K562 (cell line): Measurements from ENCODE around the gene TOR1A. TPM values are rescaled to one million over a fixed set of nuclear protein-coding genes. Genes with fewer than 3 reads are reported as not detected.

Source experiments
- ATAC-seq: fragments of 200-7000 bp; cut with Tn5 transposase; 3 replicates; pipeline ENCODE4 v1.9.1; 2020; ENCODE audit warnings: moderate library complexity
- BruUV-seq: library from RNA; stranded (reverse); fragments of 400-500 nt; replicated peaks from 2 replicates; lab custom pipeline; 2021; lab: Mats Ljungman, UMichigan
- CTCF ChIA-PET: fragments of 300-600 bp; formaldehyde crosslinking; extraction: SDS; loops from one replicate; lab custom pipeline; 2021; ENCODE audit warnings: low intra/inter-chr PET ratio; lab: Yijun Ruan, JAX
- POLR2A ChIA-PET: fragments of 300-600, 350-650 bp; sonication (Branson Sonifier 250); formaldehyde crosslinking; extraction: SDS; loops from one replicate; lab custom pipeline; 2021; ENCODE audit warnings: antibody characterized with exemption, inconsistent platforms; lab: Yijun Ruan, JAX
- DNase-seq, 4 experiments: peaks; one replicate each; pipeline versions ENCODE4 v3.0.0 to v3.0.0-alpha.2; 2011 to 2018; ENCODE audit warnings: low spot score in 3 of 4, mixed read lengths in 3 of 4; ENCODE audit errors: extremely low read depth in 1 of 4
- FAIRE-seq: peaks from 2 replicates; lab custom pipeline; 2011; peaks lifted over from hg19 to GRCh38; lab: Jason Lieb, UNC
- H2AFZ ChIP-seq: 2 replicates; pipeline ENCODE4 v1.6.0; 2011; ENCODE audit warnings: low read depth, low read length, control low read depth, inconsistent platforms
- H3K27ac ChIP-seq: fragments of 200-600 bp; 3 replicates; pipeline ENCODE4 v1.8.0; 2011; ENCODE audit warnings: low read depth, mild to moderate bottlenecking, control low read depth, inconsistent platforms, low read length, moderate library complexity, mixed read lengths; ENCODE audit errors: extremely low read depth
- H3K27me3 ChIP-seq, 2 experiments: fragments of 300-600 bp in 1 of 2; 2 replicates in 1 of 2; 3 replicates in 1 of 2; pipeline versions ENCODE4 v1.6.0 to v1.8.0; 2011; ENCODE audit warnings: inconsistent platforms in 2 of 2, low read length in 2 of 2, mild to moderate bottlenecking in 1 of 2, mixed read lengths in 1 of 2, moderate library complexity in 1 of 2; ENCODE audit not compliant: control insufficient read depth in 2 of 2, insufficient read depth in 2 of 2
- H3K36me3 ChIP-seq: fragments of 300-600 bp; 3 replicates; pipeline ENCODE4 v1.8.0; 2011; ENCODE audit warnings: mild to moderate bottlenecking, low read length, inconsistent platforms; ENCODE audit not compliant: control insufficient read depth, insufficient read depth
- H3K4me1 ChIP-seq, 2 experiments: fragments of 200-600 bp in 1 of 2; replicated peaks in 1 of 2; 2 replicates in 1 of 2; 3 replicates in 1 of 2; pipeline versions ENCODE4 v1.5.1 to v1.8.0; 2011; ENCODE audit warnings: inconsistent platforms in 2 of 2, low read length in 2 of 2, mild to moderate bottlenecking in 1 of 2, mixed read lengths in 1 of 2, moderate library complexity in 1 of 2; ENCODE audit not compliant: control insufficient read depth in 2 of 2, insufficient read depth in 2 of 2
- H3K4me2 ChIP-seq: 2 replicates; pipeline ENCODE4 v1.6.1; 2011; ENCODE audit warnings: low read length, control low read depth, inconsistent platforms, mixed read lengths; ENCODE audit not compliant: insufficient read depth
- H3K4me3 ChIP-seq: fragments of 200-600 bp; sonication (generic), shearing (Covaris generic); 2 replicates; pipeline ENCODE4 v1.5.1; 2016; ENCODE audit warnings: control low read depth, inconsistent platforms
- H3K79me2 ChIP-seq: fragments of 200-600 bp; 3 replicates; pipeline ENCODE4 v1.8.0; 2011; ENCODE audit warnings: low read length, inconsistent platforms; ENCODE audit not compliant: control insufficient read depth, insufficient read depth
- H3K9ac ChIP-seq, 2 experiments: 2 replicates each; pipeline versions ENCODE4 v1.6.0 to v1.6.1; 2011; ENCODE audit warnings: low read depth in 2 of 2, low read length in 2 of 2, control low read depth in 1 of 2, inconsistent platforms in 1 of 2, mild to moderate bottlenecking in 1 of 2, mixed read lengths in 1 of 2; ENCODE audit not compliant: insufficient read depth in 1 of 2
- H3K9me1 ChIP-seq: one replicate; pipeline ENCODE4 v1.6.0; 2011; ENCODE audit warnings: inconsistent platforms, mild to moderate bottlenecking, low read length, moderate library complexity; ENCODE audit not compliant: control insufficient read depth, insufficient read depth
- H3K9me3 ChIP-seq: replicated peaks from 2 replicates; pipeline ENCODE4 v1.5.1; 2011; ENCODE audit warnings: low read depth, low read length, inconsistent platforms; ENCODE audit not compliant: control insufficient read depth, insufficient read depth
- H4K20me1 ChIP-seq: replicated peaks from 2 replicates; pipeline ENCODE4 v1.6.1; 2011; ENCODE audit warnings: low read length, inconsistent platforms, mixed read lengths; ENCODE audit not compliant: control insufficient read depth, insufficient read depth
- ARID2 ChIP-seq: fragments of 450-650 bp; IDR thresholded peaks from 2 replicates; pipeline ENCODE4 v1.6.1; 2017; ENCODE audit warnings: antibody characterized with exemption, mild to moderate bottlenecking
- BRCA1 ChIP-seq, 2 experiments: fragments of 450-650 bp in 1 of 2; sonication (generic) in 1 of 2; formaldehyde crosslinking in 1 of 2; IDR thresholded peaks; 2 replicates each; pipeline versions ENCODE4 v1.5.0 to v1.6.1; 2017 to 2020; ENCODE audit warnings: mild to moderate bottlenecking in 1 of 2, missing genetic modification reagents in 1 of 2
- C11orf30 ChIP-seq: fragments of 450-650 bp; IDR thresholded peaks from 2 replicates; pipeline ENCODE4 v1.6.1; 2016; ENCODE audit warnings: low read depth, mild to moderate bottlenecking
- CBX8 ChIP-seq: fragments of 200-600 bp; sonication (generic); IDR thresholded peaks from 2 replicates; pipeline ENCODE4 v1.6.1; 2012; ENCODE audit warnings: borderline replicate concordance, mixed run types, low read depth, mild to moderate bottlenecking, moderate library complexity, mixed read lengths, low read length, control low read depth, inconsistent platforms; ENCODE audit not compliant: poor library complexity, severe bottlenecking; ENCODE audit errors: extremely low read depth
- ETV1 ChIP-seq: fragments of 450-650 bp; conservative IDR thresholded peaks from 2 replicates; pipeline ENCODE4 v1.6.1; 2016; ENCODE audit warnings: missing genetic modification characterization, control low read depth, low read depth, missing compliant biosample characterization
- HLTF ChIP-seq: fragments of 450-650 bp; IDR thresholded peaks from 2 replicates; pipeline ENCODE4 v1.6.1; 2016
- NFIC ChIP-seq: fragments of 450-650 bp; IDR thresholded peaks from 2 replicates; pipeline ENCODE4 v1.6.1; 2017; ENCODE audit warnings: mild to moderate bottlenecking, inconsistent platforms
- NFIX ChIP-seq: fragments of 250-450 bp; sonication (Bioruptor Pico); IDR thresholded peaks from 2 replicates; pipeline ENCODE4 v1.4.0; 2020; ENCODE audit warnings: low read depth, mild to moderate bottlenecking, moderate library complexity
- ZFP36 ChIP-seq: fragments of 150-350 bp; IDR thresholded peaks from 2 replicates; pipeline ENCODE4 v1.6.1; 2018; ENCODE audit warnings: low read length, low read depth; ENCODE audit not compliant: partially characterized antibody
- ZNF785 ChIP-seq: fragments of 250-450 bp; sonication (Bioruptor Pico); IDR thresholded peaks from 2 replicates; pipeline ENCODE4 v1.4.0; 2020; ENCODE audit warnings: mild to moderate bottlenecking
- WGBS: fragments of 100-300 bp; shearing (Covaris generic); methylation state at CpG from one replicate; pipeline ENCODE4 v1.1.6; 2016; ENCODE audit warnings: low coverage, mixed read lengths; ENCODE audit not compliant: insufficient coverage; ENCODE audit errors: missing lambda C conversion rate; 5-methylcytosine and 5-hydroxymethylcytosine counted together
- in situ Hi-C: fragments of 300-500 bp; cut with MboI; formaldehyde crosslinking; loops from 4 replicates; pipeline ENCODE4 v1.15.0; 2018; ENCODE audit warnings: inconsistent platforms, mixed read lengths
- intact Hi-C: fragments of 100-400 bp; cut with micrococcal nuclease; formaldehyde crosslinking; loops from 2 replicates; pipeline ENCODE4 v1.14.2; 2022
- polyA plus RNA-seq, 8 experiments: library from polyadenylated mRNA; depleted of rRNA in 4 of 8; stranded (reverse) in 5 of 8; unstranded in 3 of 8; fragments of >200 nt; fragmentation: Nextera tagmentation in 2 of 8; fragmentation: Illumina TruSeq in 1 of 8; extraction: Ambion mirVana in 2 of 8; extraction: Trizol in 1 of 8; gene quantifications; 2 replicates each; pipeline versions ENCODE4 v1.2.1 to v1.2.3, GENCODE V29; 2011 to 2014; ENCODE audit warnings: inconsistent platforms in 1 of 8, missing spikeins in 1 of 8
- total RNA-seq, 7 experiments: library from RNA; depleted of rRNA in 6 of 7; stranded (reverse); fragments of >200 nt in 6 of 7; fragmentation: Illumina TruSeq in 2 of 7; extraction: Trizol in 2 of 7; gene quantifications; 2 replicates each; pipeline versions ENCODE4 v1.2.1 to v1.2.3, GENCODE V29; 2011 to 2021; ENCODE audit warnings: low replicate concordance in 1 of 7

The TOR1A gene
- total and polyA plus RNA-seq, 9 of the 15 experiments (the other 6 are each of a cell fraction or from before 2014, with no cell fraction given) = 4.5 to 85.8 (median 51.3) TPM

DNA sequence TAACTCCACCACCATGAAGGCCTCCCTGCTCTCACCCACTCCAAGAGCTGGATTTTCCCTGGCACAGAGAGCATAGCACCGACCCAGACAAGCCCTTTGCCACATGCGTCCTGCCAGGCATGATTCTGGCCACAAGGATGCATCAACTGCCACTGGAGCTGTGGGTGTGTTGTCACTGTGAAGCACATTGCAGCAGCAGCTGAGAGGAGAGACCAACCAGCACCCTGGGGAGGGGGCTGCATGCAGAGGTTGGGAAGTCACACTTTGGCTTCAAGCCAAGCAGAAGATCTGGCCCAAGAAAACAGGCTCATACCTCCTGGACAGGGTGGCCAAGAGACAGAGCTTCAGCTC is 48.5 kb downstream of the TOR1A start:
- Histone ChIP-seq H3K4me2 (no peak overlapping the region), H3K9me1 (no peaks in the 10 kb centered on the region), H3K27ac (no peak overlapping the region), H4K20me1 (no peaks in the 10 kb centered on the region), H3K27me3 (no peaks in the 10 kb centered on the region; a peak in 1 of 5 replicates), H3K9ac (peak overlapping the region in 1 of 2 experiments; percentile 2; a peak in 1 of 4 replicates), H3K4me3 (no peak overlapping the region), H3K36me3 (no peaks in the 10 kb centered on the region), H3K4me1 (peaks cover 16 to 24% of the 10 kb centered on the region in 2 experiments), H3K9me3 (no peaks in the 10 kb centered on the region), H3K79me2 (no peaks in the 10 kb centered on the region), H2AFZ (no peak overlapping the region)
- TF ChIP-seq ZNF785 = no peak
- peak; percentile 31 for TF ChIP-seq ZFP36
- no peak for TF ChIP-seq ETV1 (tag)
- TF ChIP-seq CBX8 = no peak
- peak; percentile 81 for TF ChIP-seq NFIC
- TF ChIP-seq ARID2 = no peak
- no peak for TF ChIP-seq HLTF
- TF ChIP-seq C11orf30 = no peak
- 0 out of 2 replicates have a peak, but pooled peaks have one; percentile 7 for TF ChIP-seq NFIX (CRISPR knock-in tag)
- TF ChIP-seq BRCA1 (IDR thresholded peaks at IDR 0.05) = no peak
- TF ChIP-seq BRCA1 (CRISPR knock-in tag; IDR thresholded peaks at IDR 0.05) = 0 out of 2 replicates have a peak, but pooled peaks have one; percentile 69
- intact Hi-C loops (no loop called here), in situ Hi-C loops (loop anchor here (25.0 kb wide), 1 partner anchor 1488 kb away; the partner anchor contains the start of genes GOLGA2 and SWI5)
- no TSS peak for BruUV-seq
- peak in 1 of 4 experiments; percentile 29 for DNase-seq
- POLR2A ChIA-PET = interaction anchor here (0.6 to 2.2 kb wide), 5 partner anchors 9 to 43 kb away, joined by 3 to 6 read pairs (median 5); no protein-coding TSS in a partner anchor
- CTCF ChIA-PET = no interaction called here
- 16% methylated on average over 2 of the region's 2 CpGs for WGBS
- FAIRE-seq = no peak
- no peak for ATAC-seq
